ENCODE data around the gene PTPN6.

Gene PTPN6

DNA sequence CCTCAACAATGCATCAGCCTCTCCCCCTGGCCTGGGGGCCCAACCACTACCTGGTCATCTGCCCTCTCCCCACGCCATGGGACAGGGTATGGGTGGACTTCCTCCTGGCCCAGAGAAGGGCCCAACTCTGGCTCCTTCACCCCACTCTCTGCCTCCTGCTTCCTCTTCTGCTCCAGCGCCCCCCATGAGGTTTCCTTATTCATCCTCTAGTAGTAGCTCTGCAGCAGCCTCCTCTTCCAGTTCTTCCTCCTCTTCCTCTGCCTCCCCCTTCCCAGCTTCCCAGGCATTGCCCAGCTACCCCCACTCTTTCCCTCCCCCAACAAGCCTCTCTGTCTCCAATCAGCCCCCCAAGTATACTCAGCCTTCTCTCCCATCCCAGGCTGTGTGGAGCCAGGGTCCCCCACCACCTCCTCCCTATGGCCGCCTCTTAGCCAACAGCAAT, 14.9 kb upstream of the PTPN6 start:
- H3K4me3 ChIP-seq (ENCODE audit: low read depth, low read length): no peak overlapping the region
- peaks cover 7% of the 10 kb centered on the region; the same call in 1 of the 2 replicates for H3K36me3 ChIP-seq (ENCODE audit: insufficient read depth, low read length)
- peak overlapping the region; percentile 75; the same call in 1 of the 2 replicates for H3K27ac ChIP-seq (ENCODE audit: low read depth, low read length)
- no peaks in the 10 kb centered on the region for H3K27me3 ChIP-seq (ENCODE audit: insufficient read depth, low read length)
- H3K4me1 ChIP-seq (ENCODE audit: control insufficient read depth, insufficient read depth, low read length, unreplicated experiment): peaks cover 52% of the 10 kb centered on the region
- peaks cover 18% of the 10 kb centered on the region for H3K79me2 ChIP-seq (ENCODE audit: control insufficient read depth, insufficient read depth, low read length, unreplicated experiment)
- no peak overlapping the region for H2AFZ ChIP-seq (ENCODE audit: low read length, unreplicated experiment)

DNA sequence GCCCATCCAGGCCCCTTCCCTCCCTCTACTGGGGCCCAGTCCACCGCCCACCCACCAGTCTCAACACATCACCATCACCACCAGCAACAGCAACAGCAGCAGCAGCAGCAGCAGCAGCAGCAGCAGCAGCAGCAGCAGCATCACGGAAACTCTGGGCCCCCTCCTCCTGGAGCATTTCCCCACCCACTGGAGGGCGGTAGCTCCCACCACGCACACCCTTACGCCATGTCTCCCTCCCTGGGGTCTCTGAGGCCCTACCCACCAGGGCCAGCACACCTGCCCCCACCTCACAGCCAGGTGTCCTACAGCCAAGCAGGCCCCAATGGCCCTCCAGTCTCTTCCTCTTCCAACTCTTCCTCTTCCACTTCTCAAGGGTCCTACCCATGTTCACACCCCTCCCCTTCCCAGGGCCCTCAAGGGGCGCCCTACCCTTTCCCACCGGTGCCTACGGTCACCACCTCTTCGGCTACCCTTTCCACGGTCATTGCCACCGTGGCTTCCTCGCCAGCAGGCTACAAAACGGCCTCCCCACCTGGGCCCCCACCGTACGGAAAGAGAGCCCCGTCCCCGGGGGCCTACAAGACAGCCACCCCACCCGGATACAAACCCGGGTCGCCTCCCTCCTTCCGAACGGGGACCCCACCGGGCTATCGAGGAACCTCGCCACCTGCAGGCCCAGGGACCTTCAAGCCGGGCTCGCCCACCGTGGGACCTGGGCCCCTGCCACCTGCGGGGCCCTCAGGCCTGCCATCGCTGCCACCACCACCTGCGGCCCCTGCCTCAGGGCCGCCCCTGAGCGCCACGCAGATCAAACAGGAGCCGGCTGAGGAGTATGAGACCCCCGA, 14.3 kb upstream of the PTPN6 start:
- Histone ChIP-seq H3K36me3 (ENCODE audit: insufficient read depth, low read length) (peaks cover 7% of the 10 kb centered on the region; the same call in 1 of the 2 replicates), H3K4me3 (ENCODE audit: low read depth, low read length) (peak overlapping the region; percentile 74), H2AFZ (ENCODE audit: low read length, unreplicated experiment) (no peak overlapping the region), H3K4me1 (ENCODE audit: control insufficient read depth, insufficient read depth, low read length, unreplicated experiment) (peaks cover 52% of the 10 kb centered on the region), H3K27me3 (ENCODE audit: insufficient read depth, low read length) (no peaks in the 10 kb centered on the region), H3K79me2 (ENCODE audit: control insufficient read depth, insufficient read depth, low read length, unreplicated experiment) (peaks cover 18% of the 10 kb centered on the region), H3K27ac (ENCODE audit: low read depth, low read length) (peak overlapping the region; percentile 47; the same call in 1 of the 2 replicates)

- H3K27me3 ChIP-seq (ENCODE audit: insufficient read depth, low read length): no peaks in the 10 kb centered on the region
- peak overlapping the region; percentile 47 for H3K27ac ChIP-seq (ENCODE audit: low read depth, low read length)
- H3K79me2 ChIP-seq (ENCODE audit: control insufficient read depth, insufficient read depth, low read length, unreplicated experiment): peaks cover 9% of the 10 kb centered on the region
- H3K4me3 ChIP-seq (ENCODE audit: low read depth, low read length): peak overlapping the region; percentile 74
- H2AFZ ChIP-seq (ENCODE audit: low read length, unreplicated experiment): no peak overlapping the region
- peaks cover 44% of the 10 kb centered on the region for H3K4me1 ChIP-seq (ENCODE audit: control insufficient read depth, insufficient read depth, low read length, unreplicated experiment)
- peaks cover 2% of the 10 kb centered on the region; the same call in 1 of the 2 replicates for H3K36me3 ChIP-seq (ENCODE audit: insufficient read depth, low read length)
These were observed 13.4 kb upstream of the PTPN6 start for GRCh38 chr12:6937481-6938352.

DNA sequence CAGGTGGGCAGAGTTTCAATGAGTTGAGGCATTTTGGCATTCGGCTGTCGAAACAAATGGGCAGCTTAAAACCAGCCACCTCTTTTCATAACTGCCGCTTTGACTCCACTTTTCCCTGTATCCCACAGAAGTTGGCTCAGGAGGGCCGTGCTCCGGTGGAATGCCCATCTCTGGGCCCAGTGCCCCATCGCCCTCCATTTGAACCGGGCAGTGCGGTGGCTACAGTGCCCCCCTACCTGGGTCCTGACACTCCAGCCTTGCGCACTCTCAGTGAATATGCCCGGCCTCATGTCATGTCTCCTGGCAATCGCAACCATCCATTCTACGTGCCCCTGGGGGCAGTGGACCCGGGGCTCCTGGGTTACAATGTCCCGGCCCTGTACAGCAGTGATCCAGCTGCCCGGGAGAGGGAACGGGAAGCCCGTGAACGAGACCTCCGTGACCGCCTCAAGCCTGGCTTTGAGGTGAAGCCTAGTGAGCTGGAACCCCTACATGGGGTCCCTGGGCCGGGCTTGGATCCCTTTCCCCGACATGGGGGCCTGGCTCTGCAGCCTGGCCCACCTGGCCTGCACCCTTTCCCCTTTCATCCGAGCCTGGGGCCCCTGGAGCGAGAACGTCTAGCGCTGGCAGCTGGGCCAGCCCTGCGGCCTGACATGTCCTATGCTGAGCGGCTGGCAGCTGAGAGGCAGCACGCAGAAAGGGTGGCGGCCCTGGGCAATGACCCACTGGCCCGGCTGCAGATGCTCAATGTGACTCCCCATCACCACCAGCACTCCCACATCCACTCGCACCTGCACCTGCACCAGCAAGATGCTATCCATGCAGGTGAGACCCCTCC, 12.6 kb upstream of the PTPN6 start:
- Histone ChIP-seq H3K4me1 (ENCODE audit: control insufficient read depth, insufficient read depth, low read length, unreplicated experiment) (peaks cover 41% of the 10 kb centered on the region), H3K27me3 (ENCODE audit: insufficient read depth, low read length) (no peaks in the 10 kb centered on the region), H3K27ac (ENCODE audit: low read depth, low read length) (no peak overlapping the region), H3K36me3 (ENCODE audit: insufficient read depth, low read length) (no peaks in the 10 kb centered on the region), H3K79me2 (ENCODE audit: control insufficient read depth, insufficient read depth, low read length, unreplicated experiment) (peaks cover 2% of the 10 kb centered on the region), H2AFZ (ENCODE audit: low read length, unreplicated experiment) (no peak overlapping the region), H3K4me3 (ENCODE audit: low read depth, low read length) (peak overlapping the region; percentile 74; the same call in 1 of the 2 replicates)

- Histone ChIP-seq H3K4me1 (ENCODE audit: control insufficient read depth, insufficient read depth, low read length, unreplicated experiment) (peaks cover 35% of the 10 kb centered on the region), H3K27me3 (ENCODE audit: insufficient read depth, low read length) (no peaks in the 10 kb centered on the region), H3K79me2 (ENCODE audit: control insufficient read depth, insufficient read depth, low read length, unreplicated experiment) (no peaks in the 10 kb centered on the region), H3K27ac (ENCODE audit: low read depth, low read length) (no peak overlapping the region), H3K36me3 (ENCODE audit: insufficient read depth, low read length) (no peaks in the 10 kb centered on the region), H3K4me3 (ENCODE audit: low read depth, low read length) (no peak overlapping the region), H2AFZ (ENCODE audit: low read length, unreplicated experiment) (no peak overlapping the region)
These were observed 12.0 kb upstream of the PTPN6 start for GRCh38 chr12:6939191-6939540.

GRCh38 chr12:6941267-6941666, 9.9 kb upstream of the PTPN6 start:
- Histone ChIP-seq H3K79me2 (ENCODE audit: control insufficient read depth, insufficient read depth, low read length, unreplicated experiment) (peaks cover 3% of the 10 kb centered on the region), H3K27ac (ENCODE audit: low read depth, low read length) (no peak overlapping the region), H3K27me3 (ENCODE audit: insufficient read depth, low read length) (no peaks in the 10 kb centered on the region), H3K4me3 (ENCODE audit: low read depth, low read length) (no peak overlapping the region), H3K36me3 (ENCODE audit: insufficient read depth, low read length) (no peaks in the 10 kb centered on the region), H2AFZ (ENCODE audit: low read length, unreplicated experiment) (no peak overlapping the region), H3K4me1 (ENCODE audit: control insufficient read depth, insufficient read depth, low read length, unreplicated experiment) (peaks cover 25% of the 10 kb centered on the region)

DNA sequence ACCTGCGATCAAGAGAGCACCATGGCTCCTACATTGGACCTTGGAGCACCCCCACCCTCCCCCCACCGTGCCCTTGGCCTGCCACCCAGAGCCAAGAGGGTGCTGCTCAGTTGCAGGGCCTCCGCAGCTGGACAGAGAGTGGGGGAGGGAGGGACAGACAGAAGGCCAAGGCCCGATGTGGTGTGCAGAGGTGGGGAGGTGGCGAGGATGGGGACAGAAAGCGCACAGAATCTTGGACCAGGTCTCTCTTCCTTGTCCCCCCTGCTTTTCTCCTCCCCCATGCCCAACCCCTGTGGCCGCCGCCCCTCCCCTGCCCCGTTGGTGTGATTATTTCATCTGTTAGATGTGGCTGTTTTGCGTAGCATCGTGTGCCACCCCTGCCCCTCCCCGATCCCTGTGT, 9.4 kb upstream of the PTPN6 start:
- Histone ChIP-seq H3K79me2 (ENCODE audit: control insufficient read depth, insufficient read depth, low read length, unreplicated experiment) (peaks cover 3% of the 10 kb centered on the region), H3K27ac (ENCODE audit: low read depth, low read length) (no peak overlapping the region), H3K4me3 (ENCODE audit: low read depth, low read length) (no peak overlapping the region), H2AFZ (ENCODE audit: low read length, unreplicated experiment) (no peak overlapping the region), H3K27me3 (ENCODE audit: insufficient read depth, low read length) (no peaks in the 10 kb centered on the region), H3K36me3 (ENCODE audit: insufficient read depth, low read length) (no peaks in the 10 kb centered on the region), H3K4me1 (ENCODE audit: control insufficient read depth, insufficient read depth, low read length, unreplicated experiment) (peaks cover 25% of the 10 kb centered on the region)

DNA sequence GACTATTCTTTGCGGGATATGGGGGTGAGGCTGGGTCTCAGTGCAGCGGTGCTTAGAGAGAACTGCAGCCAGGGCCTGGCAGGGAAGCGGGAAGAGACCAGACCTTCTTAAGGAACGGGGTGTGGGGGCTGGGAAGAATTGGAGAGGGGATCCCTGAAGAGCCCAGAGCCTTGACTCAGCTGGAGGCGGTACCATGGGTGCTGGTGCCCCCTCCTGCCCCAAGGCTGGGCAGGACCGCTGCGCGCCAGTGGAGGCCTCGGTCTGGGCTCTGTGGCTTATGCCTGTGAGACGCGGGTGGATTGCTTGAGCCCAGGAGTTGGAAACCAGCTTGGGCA, 8.9 kb upstream of the PTPN6 start:
- H2AFZ ChIP-seq (ENCODE audit: low read length, unreplicated experiment): no peak overlapping the region
- H3K79me2 ChIP-seq (ENCODE audit: control insufficient read depth, insufficient read depth, low read length, unreplicated experiment): peaks cover 3% of the 10 kb centered on the region
- no peak overlapping the region for H3K4me3 ChIP-seq (ENCODE audit: low read depth, low read length)
- peaks cover 23% of the 10 kb centered on the region for H3K4me1 ChIP-seq (ENCODE audit: control insufficient read depth, insufficient read depth, low read length, unreplicated experiment)
- H3K27me3 ChIP-seq (ENCODE audit: insufficient read depth, low read length): no peaks in the 10 kb centered on the region
- H3K36me3 ChIP-seq (ENCODE audit: insufficient read depth, low read length): no peaks in the 10 kb centered on the region
- H3K27ac ChIP-seq (ENCODE audit: low read depth, low read length): no peak overlapping the region; the same call in 1 of the 2 replicates

GRCh38 chr12:6943389-6943721, 7.8 kb upstream of the PTPN6 start:
- H3K79me2 ChIP-seq (ENCODE audit: control insufficient read depth, insufficient read depth, low read length, unreplicated experiment): peaks cover 3% of the 10 kb centered on the region
- peak overlapping the region; percentile 92 for H3K27ac ChIP-seq (ENCODE audit: low read depth, low read length)
- H3K36me3 ChIP-seq (ENCODE audit: insufficient read depth, low read length): no peaks in the 10 kb centered on the region
- H3K4me1 ChIP-seq (ENCODE audit: control insufficient read depth, insufficient read depth, low read length, unreplicated experiment): peaks cover 16% of the 10 kb centered on the region
- peak overlapping the region; percentile 83; the same call in 1 of the 2 replicates for H3K4me3 ChIP-seq (ENCODE audit: low read depth, low read length)
- no peaks in the 10 kb centered on the region for H3K27me3 ChIP-seq (ENCODE audit: insufficient read depth, low read length)
- no peak overlapping the region for H2AFZ ChIP-seq (ENCODE audit: low read length, unreplicated experiment)

GRCh38 chr12:6943722-6944380, 7.3 kb upstream of the PTPN6 start, which contains the start of the genes C12orf57 and RNU7-1:
TSS of gene C12orf57 (plus strand) at chr12:6944022. CDS start at chr12:6944122, 100 bp downstream.
TSS of gene RNU7-1 (plus strand) at chr12:6943816.
- peak within 1 kb of the TSS; percentile 92 for H3K27ac ChIP-seq (ENCODE audit: low read depth, low read length)
- H3K36me3 ChIP-seq (ENCODE audit: insufficient read depth, low read length): no peaks in the 10 kb centered on the region
- peak within 1 kb of the TSS; percentile 26 for H2AFZ ChIP-seq (ENCODE audit: low read length, unreplicated experiment)
- H3K4me3 ChIP-seq (ENCODE audit: low read depth, low read length): peak within 1 kb of the TSS; percentile 83
- H3K27me3 ChIP-seq (ENCODE audit: insufficient read depth, low read length): no peaks in the 10 kb centered on the region
- H3K4me1 ChIP-seq (ENCODE audit: control insufficient read depth, insufficient read depth, low read length, unreplicated experiment): peaks cover 15% of the 10 kb centered on the region
- H3K79me2 ChIP-seq (ENCODE audit: control insufficient read depth, insufficient read depth, low read length, unreplicated experiment): peaks cover 3% of the 10 kb centered on the region

Measured in ACC112 (cell line).